HepG2 (cell line): ENCODE results near the gene RPS6KA2. TPM values are rescaled to one million over a fixed set of nuclear protein-coding genes. Genes with fewer than 3 reads are reported as not detected.

ENCODE experiments used
- ATAC-seq: fragments of 200-7000 bp; cut with Tn5 transposase; 3 replicates; pipeline ENCODE4 v1.9.1; 2020; ENCODE audit warnings: mild to moderate bottlenecking, moderate library complexity
- BruUV-seq: library from RNA; stranded (reverse); fragments of 400-500 nt; replicated peaks from 2 replicates; lab custom pipeline; 2021; lab: Mats Ljungman, UMichigan
- CTCF ChIA-PET: fragments of 300-600 bp; formaldehyde crosslinking; extraction: SDS; loops from one replicate; lab custom pipeline; 2021; ENCODE audit warnings: low total read pairs, inconsistent platforms, low intra/inter-chr PET ratio; lab: Yijun Ruan, JAX
- POLR2A ChIA-PET: fragments of 350-600 bp; sonication (Branson Sonifier 250); formaldehyde crosslinking; loops from one replicate; lab custom pipeline; 2020; ENCODE audit warnings: antibody characterized with exemption, inconsistent platforms; lab: Yijun Ruan, JAX
- DNase-seq: peaks from one replicate; pipeline ENCODE4 v3.0.0-alpha.2; 2015; ENCODE audit warnings: low spot score
- FAIRE-seq: peaks from 3 replicates; lab custom pipeline; 2011; peaks lifted over from hg19 to GRCh38; lab: Jason Lieb, UNC
- H2AFZ ChIP-seq: one replicate; pipeline ENCODE4 v1.6.1; 2011; ENCODE audit warnings: low read length, inconsistent platforms
- H3K27ac ChIP-seq: fragments of 300-600 bp; 3 replicates; pipeline ENCODE4 v1.8.0; 2011; ENCODE audit warnings: mixed run types, mild to moderate bottlenecking, mixed read lengths, low read length, inconsistent platforms; ENCODE audit not compliant: insufficient read depth; ENCODE audit errors: extremely low read length
- H3K27me3 ChIP-seq, 2 experiments: fragments of 200-600 bp in 1 of 2; 2 replicates in 1 of 2; 3 replicates in 1 of 2; pipeline versions ENCODE4 v1.6.0 to v1.8.0; 2011; ENCODE audit warnings: low read length in 2 of 2, mild to moderate bottlenecking in 2 of 2, moderate library complexity in 2 of 2, inconsistent platforms in 1 of 2; ENCODE audit not compliant: insufficient read depth in 2 of 2, control insufficient read depth in 1 of 2
- H3K36me3 ChIP-seq, 2 experiments: fragments of 200-600 bp in 1 of 2; replicated peaks in 1 of 2; 2 replicates in 1 of 2; 3 replicates in 1 of 2; pipeline versions ENCODE4 v1.5.1 to v1.8.0; 2011; ENCODE audit warnings: low read length in 2 of 2, inconsistent platforms in 1 of 2; ENCODE audit not compliant: insufficient read depth in 2 of 2, control insufficient read depth in 1 of 2
- H3K4me1 ChIP-seq: 2 replicates; pipeline ENCODE4 v1.5.1; 2012; ENCODE audit warnings: low read length, inconsistent platforms; ENCODE audit not compliant: insufficient read depth
- H3K4me2 ChIP-seq: 2 replicates; pipeline ENCODE4 v1.6.0; 2011; ENCODE audit warnings: low read depth, low read length, inconsistent platforms
- H3K4me3 ChIP-seq, 3 experiments: fragments of 200-600 bp in 1 of 3; sonication (generic), shearing (Covaris generic) in 1 of 3; replicated peaks in 1 of 3; 2 replicates each; pipeline ENCODE4 v1.5.1; 2011 to 2016; ENCODE audit warnings: low read length in 3 of 3, inconsistent platforms in 2 of 3, low read depth in 2 of 3, mild to moderate bottlenecking in 2 of 3, control low read depth in 1 of 3, mixed read lengths in 1 of 3; ENCODE audit not compliant: insufficient read depth in 1 of 3
- H3K79me2 ChIP-seq: one replicate; pipeline ENCODE4 v1.6.1; 2011; ENCODE audit warnings: low read length, inconsistent platforms; ENCODE audit not compliant: insufficient read depth
- H3K9ac ChIP-seq: 2 replicates; pipeline ENCODE4 v1.6.0; 2011; ENCODE audit warnings: mild to moderate bottlenecking, low read depth, low read length, inconsistent platforms; ENCODE audit not compliant: insufficient read depth
- H3K9me3 ChIP-seq: 2 replicates; pipeline ENCODE4 v1.5.1; 2012; ENCODE audit warnings: mild to moderate bottlenecking, low read length
- H4K20me1 ChIP-seq: 2 replicates; pipeline ENCODE4 v1.6.0; 2011; ENCODE audit warnings: inconsistent platforms, mild to moderate bottlenecking, low read length, moderate library complexity; ENCODE audit not compliant: insufficient read depth
- HDAC2 ChIP-seq: sonication (generic); formaldehyde crosslinking; IDR thresholded peaks from 2 replicates; pipeline ENCODE4 v1.4.0; 2020; ENCODE audit warnings: missing genetic modification reagents
- PCBP2 ChIP-seq: fragments of 200-400 bp; formaldehyde crosslinking; optimal IDR thresholded peaks from 2 replicates; pipeline ENCODE3; 2018; ENCODE audit warnings: low read length, low read depth; ENCODE audit not compliant: poor library complexity, severe bottlenecking
- SETDB1 ChIP-seq: sonication (generic); formaldehyde crosslinking; IDR thresholded peaks from 2 replicates; pipeline ENCODE4 v1.5.1; 2020; ENCODE audit warnings: missing genetic modification reagents, mild to moderate bottlenecking, borderline replicate concordance
- SKIL ChIP-seq: sonication (generic); formaldehyde crosslinking; IDR thresholded peaks from 2 replicates; pipeline ENCODE4 v1.8.0; 2022; ENCODE audit warnings: missing genetic modification reagents, mild to moderate bottlenecking, moderate library complexity, borderline replicate concordance
- SOX6 ChIP-seq, 2 experiments: fragments of 450-650 bp in 1 of 2; sonication (generic) in 1 of 2; formaldehyde crosslinking in 1 of 2; IDR thresholded peaks; 2 replicates each; pipeline versions ENCODE4 v1.4.0 to v1.6.1; 2017 to 2020; ENCODE audit warnings: antibody characterized with exemption in 1 of 2, mild to moderate bottlenecking in 1 of 2, missing genetic modification reagents in 1 of 2
- WIZ ChIP-seq: sonication (generic); formaldehyde crosslinking; IDR thresholded peaks from 2 replicates; pipeline ENCODE4 v1.5.1; 2020; ENCODE audit warnings: mild to moderate bottlenecking, missing genetic modification reagents
- ZBTB20 ChIP-seq: sonication (generic); formaldehyde crosslinking; IDR thresholded peaks from 2 replicates; pipeline ENCODE4 v1.8.1; 2023; ENCODE audit warnings: missing genetic modification reagents, low read depth, mild to moderate bottlenecking, borderline replicate concordance
- ZNF572 ChIP-seq: sonication (generic); formaldehyde crosslinking; IDR thresholded peaks from 2 replicates; pipeline ENCODE4 v1.5.1; 2020; ENCODE audit warnings: mild to moderate bottlenecking, missing genetic modification reagents
- WGBS: methylation state at CpG from one replicate; pipeline ENCODE4 v1.1.6; 2017; ENCODE audit warnings: low lambda C conversion rate; 5-methylcytosine and 5-hydroxymethylcytosine counted together
- in situ Hi-C: cut with HindIII; loops from 2 replicates; pipeline ENCODE4 v1.10.0; 2017; ENCODE audit warnings: low pct_unique_long_range_greater_than_20kb; ENCODE audit not compliant: extremely low pct_ligation_motif_present
- intact Hi-C: fragments of 100-400 bp; cut with micrococcal nuclease; formaldehyde crosslinking; loops from one replicate; pipeline ENCODE4 v1.10.0; 2022; ENCODE audit not compliant: unreplicated experiment
- polyA plus RNA-seq, 8 experiments: library from polyadenylated mRNA; depleted of rRNA in 3 of 8; stranded (reverse) in 7 of 8; unstranded in 1 of 8; fragments of >200 nt; fragmentation: Illumina TruSeq in 4 of 8; extraction: Trizol in 4 of 8; gene quantifications; 2 replicates each; pipeline versions ENCODE4 v1.2.1 to v1.2.3, GENCODE V29; 2011 to 2016; ENCODE audit warnings: low read depth in 4 of 8, missing spikeins in 1 of 8, mixed read lengths in 1 of 8; ENCODE audit not compliant: insufficient read depth in 1 of 8
- total RNA-seq, 5 experiments: library from RNA; depleted of rRNA; stranded (reverse); fragments of >200 nt; fragmentation: Illumina TruSeq; extraction: Trizol; gene quantifications; 2 replicates each; pipeline ENCODE4 v1.2.3, GENCODE V29; 2016; ENCODE audit warnings: low read depth in 1 of 5
- TF ChIP-seq, protein P1 (sequence below): sonication (generic); formaldehyde crosslinking; IDR thresholded peaks from 2 replicates; pipeline ENCODE4 v1.8.1; 2023; ENCODE audit warnings: mild to moderate bottlenecking, inconsistent platforms, moderate library complexity, missing genetic modification reagents, borderline replicate concordance
- TF ChIP-seq, protein P2 (sequence below): sonication (generic); formaldehyde crosslinking; IDR thresholded peaks from 2 replicates; pipeline ENCODE4 v1.4.0; 2020; ENCODE audit warnings: mild to moderate bottlenecking, missing genetic modification reagents
- TF ChIP-seq, protein P3 (sequence below): sonication (generic); formaldehyde crosslinking; IDR thresholded peaks from 2 replicates; pipeline ENCODE4 v1.4.0; 2020; ENCODE audit warnings: low read depth, mild to moderate bottlenecking, missing genetic modification reagents
- TF ChIP-seq, protein P4 (sequence below): sonication (generic); formaldehyde crosslinking; IDR thresholded peaks from 2 replicates; pipeline ENCODE4 v1.4.0; 2020; ENCODE audit warnings: missing genetic modification reagents

Gene RPS6KA2
- total and polyA plus RNA-seq, 2 of the 13 experiments (the other 11 are each of a cell fraction or from before 2014, with no cell fraction given) = 0.22 to 0.38 TPM

GRCh38 chr6:166627875-166628801 lies 1.1 kb upstream of the RPS6KA2 start:
- in situ Hi-C loops (no loop called here), intact Hi-C loops (no loop called here)
- CTCF ChIA-PET = no interaction called here
- no TSS peak for BruUV-seq
- POLR2A ChIA-PET = interaction anchor here (0.6 to 0.9 kb wide), 2 partner anchors 147 to 285 kb away, joined by 3 read pairs; no protein-coding TSS in a partner anchor
- Histone ChIP-seq H3K9me3 (no peaks in the 10 kb centered on the region), H4K20me1 (no peaks in the 10 kb centered on the region; the same call in 1 of the 2 replicates), H3K4me1 (peaks cover 12% of the 10 kb centered on the region), H2AFZ (no peak overlapping the region), H3K4me3 (peak overlapping the region; percentile 53 to 67 (median 59)), H3K27me3 (peaks cover 16 to 71% of the 10 kb centered on the region in 2 experiments), H3K9ac (no peak overlapping the region), H3K27ac (no peak overlapping the region), H3K4me2 (peak overlapping the region; percentile 72), H3K79me2 (no peaks in the 10 kb centered on the region), H3K36me3 (no peaks in the 10 kb centered on the region)
- ATAC-seq = peak; percentile 68
- DNase-seq = peak; percentile 25
- FAIRE-seq = no peak
- WGBS = 14% methylated on average over 38 of the region's 61 CpGs
- TF ChIP-seq SETDB1 (no peak), PCBP2 (no peak), SOX6 (IDR thresholded peaks at IDR 0.05) (no peak), SOX6 (CRISPR knock-in tag; IDR thresholded peaks at IDR 0.05) (no peak), HDAC2 (CRISPR knock-in tag) (no peak), ZBTB20 (CRISPR knock-in tag) (no peak), WIZ (no peak), SKIL (CRISPR knock-in tag) (peak; percentile 60; the same call in 1 of the 2 replicates), ZNF572 (no peak)
- TF ChIP-seq, protein P1, sequence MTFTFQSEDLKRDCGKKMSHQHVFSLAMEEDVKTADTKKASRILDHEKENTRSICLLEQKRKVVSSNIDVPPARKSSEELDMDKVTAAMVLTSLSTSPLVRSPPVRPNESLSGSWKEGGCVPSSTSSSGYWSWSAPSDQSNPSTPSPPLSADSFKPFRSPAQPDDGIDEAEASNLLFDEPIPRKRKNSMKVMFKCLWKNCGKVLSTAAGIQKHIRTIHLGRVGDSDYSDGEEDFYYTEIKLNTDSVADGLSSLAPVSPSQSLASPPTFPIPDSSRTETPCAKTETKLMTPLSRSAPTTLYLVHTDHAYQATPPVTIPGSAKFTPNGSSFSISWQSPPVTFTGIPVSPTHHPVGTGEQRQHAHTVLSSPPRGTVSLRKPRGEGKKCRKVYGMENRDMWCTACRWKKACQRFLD (CRISPR knock-in tag) = no peak
- TF ChIP-seq, protein P2, sequence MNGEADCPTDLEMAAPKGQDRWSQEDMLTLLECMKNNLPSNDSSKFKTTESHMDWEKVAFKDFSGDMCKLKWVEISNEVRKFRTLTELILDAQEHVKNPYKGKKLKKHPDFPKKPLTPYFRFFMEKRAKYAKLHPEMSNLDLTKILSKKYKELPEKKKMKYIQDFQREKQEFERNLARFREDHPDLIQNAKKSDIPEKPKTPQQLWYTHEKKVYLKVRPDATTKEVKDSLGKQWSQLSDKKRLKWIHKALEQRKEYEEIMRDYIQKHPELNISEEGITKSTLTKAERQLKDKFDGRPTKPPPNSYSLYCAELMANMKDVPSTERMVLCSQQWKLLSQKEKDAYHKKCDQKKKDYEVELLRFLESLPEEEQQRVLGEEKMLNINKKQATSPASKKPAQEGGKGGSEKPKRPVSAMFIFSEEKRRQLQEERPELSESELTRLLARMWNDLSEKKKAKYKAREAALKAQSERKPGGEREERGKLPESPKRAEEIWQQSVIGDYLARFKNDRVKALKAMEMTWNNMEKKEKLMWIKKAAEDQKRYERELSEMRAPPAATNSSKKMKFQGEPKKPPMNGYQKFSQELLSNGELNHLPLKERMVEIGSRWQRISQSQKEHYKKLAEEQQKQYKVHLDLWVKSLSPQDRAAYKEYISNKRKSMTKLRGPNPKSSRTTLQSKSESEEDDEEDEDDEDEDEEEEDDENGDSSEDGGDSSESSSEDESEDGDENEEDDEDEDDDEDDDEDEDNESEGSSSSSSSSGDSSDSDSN (CRISPR knock-in tag) = peak; percentile 59; the same call in 1 of the 2 replicates
- TF ChIP-seq, protein P3, sequence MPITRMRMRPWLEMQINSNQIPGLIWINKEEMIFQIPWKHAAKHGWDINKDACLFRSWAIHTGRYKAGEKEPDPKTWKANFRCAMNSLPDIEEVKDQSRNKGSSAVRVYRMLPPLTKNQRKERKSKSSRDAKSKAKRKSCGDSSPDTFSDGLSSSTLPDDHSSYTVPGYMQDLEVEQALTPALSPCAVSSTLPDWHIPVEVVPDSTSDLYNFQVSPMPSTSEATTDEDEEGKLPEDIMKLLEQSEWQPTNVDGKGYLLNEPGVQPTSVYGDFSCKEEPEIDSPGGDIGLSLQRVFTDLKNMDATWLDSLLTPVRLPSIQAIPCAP (CRISPR knock-in tag) = no peak
- TF ChIP-seq, protein P4, sequence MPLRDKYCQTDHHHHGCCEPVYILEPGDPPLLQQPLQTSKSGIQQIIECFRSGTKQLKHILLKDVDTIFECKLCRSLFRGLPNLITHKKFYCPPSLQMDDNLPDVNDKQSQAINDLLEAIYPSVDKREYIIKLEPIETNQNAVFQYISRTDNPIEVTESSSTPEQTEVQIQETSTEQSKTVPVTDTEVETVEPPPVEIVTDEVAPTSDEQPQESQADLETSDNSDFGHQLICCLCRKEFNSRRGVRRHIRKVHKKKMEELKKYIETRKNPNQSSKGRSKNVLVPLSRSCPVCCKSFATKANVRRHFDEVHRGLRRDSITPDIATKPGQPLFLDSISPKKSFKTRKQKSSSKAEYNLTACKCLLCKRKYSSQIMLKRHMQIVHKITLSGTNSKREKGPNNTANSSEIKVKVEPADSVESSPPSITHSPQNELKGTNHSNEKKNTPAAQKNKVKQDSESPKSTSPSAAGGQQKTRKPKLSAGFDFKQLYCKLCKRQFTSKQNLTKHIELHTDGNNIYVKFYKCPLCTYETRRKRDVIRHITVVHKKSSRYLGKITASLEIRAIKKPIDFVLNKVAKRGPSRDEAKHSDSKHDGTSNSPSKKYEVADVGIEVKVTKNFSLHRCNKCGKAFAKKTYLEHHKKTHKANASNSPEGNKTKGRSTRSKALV (CRISPR knock-in tag) = 0 out of 2 replicates have a peak, but pooled peaks have one; percentile 37
